NCI-H748 treated with DMSO at 0.1 percent for 48 hours (cell line): ENCODE data around the gene LOXL1.

Experiments used
- DNase-seq: peaks from one replicate; lab custom pipeline; 2025; lab: John Stamatoyannopoulos, UW

Gene LOXL1

DNA sequence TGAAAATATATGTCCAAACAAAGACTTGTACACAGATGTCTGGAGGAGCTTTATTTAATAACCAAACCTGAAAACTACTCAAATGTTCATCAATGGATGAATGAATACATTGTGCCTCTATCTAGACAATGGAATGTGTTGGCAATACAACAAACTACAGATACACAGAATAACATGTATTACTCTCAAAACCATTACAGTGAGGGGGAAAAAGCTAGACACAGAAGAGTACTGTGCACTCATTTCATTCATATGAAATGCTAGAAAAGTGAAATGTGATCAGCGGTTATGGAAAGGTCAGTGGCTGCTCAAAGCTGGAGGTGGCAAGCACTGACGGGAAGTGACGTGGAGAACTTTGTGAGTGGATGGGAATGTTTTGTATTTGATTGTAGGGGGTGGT is 52.6 kb downstream of the LOXL1 start:
- no peak for DNase-seq

DNA sequence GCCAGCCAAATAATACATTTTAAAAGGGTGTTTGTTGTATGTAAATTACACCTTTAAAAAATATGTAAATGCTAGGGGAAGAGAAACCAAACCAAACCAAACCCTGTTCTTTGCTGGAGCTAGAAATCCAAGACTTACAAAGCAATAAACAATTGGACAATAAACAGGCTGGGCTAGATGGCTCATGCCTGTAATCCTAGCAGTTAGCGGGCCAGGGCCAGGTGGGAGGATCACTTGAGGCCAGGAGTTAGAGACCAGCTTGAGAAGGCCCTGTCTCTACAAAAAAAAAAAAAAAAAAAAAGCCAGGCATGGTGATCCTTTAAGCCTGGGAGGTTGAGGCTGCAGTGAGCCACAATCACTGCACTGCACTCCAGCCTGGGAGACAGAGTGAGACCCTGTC is 53.4 kb downstream of the LOXL1 start:
- no peak for DNase-seq

DNA sequence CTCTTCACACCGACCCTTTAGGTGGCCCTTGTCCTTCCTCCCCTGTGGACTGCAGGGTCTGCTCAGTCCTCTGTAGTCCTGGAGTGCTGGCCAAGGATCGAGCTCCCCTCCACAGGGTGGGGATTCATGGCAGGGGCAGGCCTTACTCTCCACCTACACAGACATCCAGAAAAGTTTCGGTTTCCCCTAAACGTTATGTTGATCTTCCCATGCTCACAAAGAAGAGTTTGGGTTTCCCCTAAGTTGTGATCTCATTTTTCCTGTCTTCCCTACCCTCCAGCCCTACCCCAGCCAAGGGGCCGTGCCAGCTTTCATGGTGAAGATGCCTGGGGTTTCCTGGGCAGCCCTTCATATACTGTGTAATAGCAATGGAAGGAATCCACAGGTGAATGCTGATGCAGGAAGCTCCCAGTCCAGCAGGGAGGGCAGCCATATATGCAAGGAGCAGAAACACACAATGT is 55.5 kb downstream of the LOXL1 start:
- no peak for DNase-seq

GRCh38 chr15:73982222-73982962 is 56.1 kb downstream of the LOXL1 start:
- DNase-seq = no peak

- DNase-seq = no peak
Observed at GRCh38 chr15:73983211-73983727, 57.0 kb downstream of the LOXL1 start.

- DNase-seq = no peak
Observed at GRCh38 chr15:73983773-73984172, 57.5 kb downstream of the LOXL1 start.

DNA sequence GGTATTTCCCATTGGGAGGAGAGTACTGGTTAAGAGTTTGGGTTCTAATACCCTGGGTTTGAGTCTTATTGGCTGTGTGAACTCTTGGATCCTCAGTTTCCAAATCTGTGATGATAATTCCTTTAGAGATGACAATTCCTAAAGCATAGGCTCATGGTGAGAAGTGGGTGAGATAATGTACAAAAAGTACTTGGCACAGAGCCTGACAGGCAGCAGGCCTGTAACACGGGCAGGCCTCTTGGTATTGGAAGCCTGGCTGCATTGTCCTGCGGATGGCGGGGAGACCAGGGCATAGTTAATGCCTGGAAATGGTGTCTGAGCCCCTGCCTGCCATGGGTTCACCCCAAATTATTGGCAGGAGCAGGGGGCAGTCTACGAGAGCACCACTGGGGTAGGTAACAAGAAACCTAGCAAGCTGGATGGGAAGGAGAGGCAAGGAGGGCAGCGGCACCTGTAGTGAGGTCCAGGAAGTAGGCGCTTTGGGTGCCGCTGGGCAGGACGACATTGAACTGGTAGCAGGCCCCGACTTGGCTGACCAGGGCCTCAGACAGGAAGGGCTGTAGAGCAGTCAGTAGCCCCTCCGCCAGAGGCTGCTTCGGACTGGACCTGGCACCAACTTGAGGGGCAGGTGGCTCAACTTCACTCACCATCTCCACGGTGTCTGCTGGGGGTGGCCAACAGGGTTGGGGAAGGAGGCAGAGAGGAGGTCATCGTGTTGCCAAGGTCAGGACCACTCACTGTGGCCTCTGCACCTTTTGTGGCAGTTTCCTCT is 58.1 kb downstream of the LOXL1 start:
- no peak for DNase-seq

DNA sequence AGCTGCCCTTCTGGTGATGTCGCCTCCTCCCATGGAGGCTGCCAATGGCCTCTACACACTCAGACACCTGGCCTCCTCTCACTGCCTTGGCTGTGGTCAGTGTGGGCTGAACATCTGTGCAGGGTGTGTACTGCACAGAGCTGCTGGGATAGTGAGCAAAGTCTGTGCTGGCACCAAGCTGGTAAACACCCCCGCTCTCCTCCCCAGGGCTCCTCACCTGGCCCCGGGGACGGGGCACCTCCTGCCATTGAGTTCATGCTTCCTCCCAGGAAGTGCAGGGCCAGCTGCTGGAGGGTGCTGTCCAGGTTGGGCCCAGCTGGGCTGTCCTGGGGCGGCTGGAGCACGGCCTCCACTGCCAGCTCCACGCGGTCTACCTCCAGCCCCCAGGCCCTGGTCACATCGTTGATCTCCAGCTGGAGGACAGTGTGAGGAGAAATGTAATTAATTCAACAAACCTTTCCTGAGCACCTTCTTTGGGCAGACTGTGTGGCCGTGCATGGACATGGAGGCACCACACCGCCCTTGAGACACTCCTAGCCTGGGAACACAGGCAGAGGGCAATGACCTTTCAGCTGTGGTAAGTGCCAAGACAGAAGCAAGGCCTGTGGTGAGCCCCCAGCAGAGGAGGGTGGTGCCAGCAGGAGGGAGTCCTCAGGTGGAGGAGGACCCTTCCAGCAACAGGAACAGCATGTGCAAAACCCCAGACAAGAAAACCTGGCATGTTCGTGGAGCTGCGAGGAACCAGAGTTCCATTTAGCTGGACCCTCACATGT is 59.0 kb downstream of the LOXL1 start:
- no peak for DNase-seq

DNA sequence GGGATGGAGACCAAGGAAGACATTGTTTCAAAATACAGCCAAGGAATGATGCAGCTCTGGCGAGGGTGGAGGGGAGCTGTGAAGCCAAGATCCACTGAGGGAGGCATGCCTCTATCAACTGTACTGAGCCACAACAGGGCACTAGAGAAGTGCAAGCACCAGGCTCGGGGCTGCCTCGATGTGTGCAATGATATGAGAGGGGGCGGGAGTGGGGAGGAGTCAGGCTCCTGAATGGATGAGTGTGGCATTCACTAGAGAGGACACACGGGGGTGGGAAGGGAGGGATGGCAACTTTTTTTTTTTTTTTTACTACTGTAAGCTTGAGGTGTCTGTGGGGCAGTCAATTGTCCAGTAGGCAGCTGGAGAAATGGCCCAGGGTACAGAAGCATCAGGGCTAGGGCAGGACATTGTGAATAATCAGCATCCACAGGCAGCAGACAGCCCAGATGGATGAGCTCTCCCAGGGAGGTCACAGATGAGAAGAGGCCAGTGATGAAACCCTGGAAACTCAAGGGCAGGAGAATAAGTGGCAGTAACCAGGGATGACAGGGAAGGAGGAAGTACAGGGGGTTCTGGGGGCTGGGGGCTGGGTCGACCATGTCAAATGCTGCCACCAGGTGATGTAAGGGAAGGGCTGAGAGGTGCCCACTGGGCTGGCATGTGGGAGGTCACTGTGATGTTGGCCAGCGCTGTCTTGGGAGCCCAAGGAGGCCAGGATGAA is 60.0 kb downstream of the LOXL1 start:
- DNase-seq = no peak

DNA sequence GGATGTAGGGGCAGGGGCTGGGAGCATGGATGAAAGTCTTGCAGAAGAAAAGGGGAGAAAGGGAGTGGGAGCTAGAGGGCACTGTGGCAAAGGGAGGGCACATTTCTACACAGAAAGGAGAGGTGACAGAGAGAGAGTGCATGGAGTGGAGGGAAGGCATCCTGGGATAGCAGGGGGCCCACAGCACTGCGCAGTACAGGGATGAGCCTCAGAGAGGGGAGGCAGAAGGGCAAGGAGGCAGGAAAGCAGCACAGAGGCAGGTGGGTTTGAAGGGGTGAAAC is 60.5 kb downstream of the LOXL1 start:
- DNase-seq = no peak

- DNase-seq = no peak
Observed at GRCh38 chr15:73987250-73987649, 61.0 kb downstream of the LOXL1 start.

- DNase-seq = no peak
Observed at GRCh38 chr15:73987681-73988444, 61.6 kb downstream of the LOXL1 start.

- DNase-seq = no peak
Observed at GRCh38 chr15:73988445-73988969, 62.2 kb downstream of the LOXL1 start.

DNA sequence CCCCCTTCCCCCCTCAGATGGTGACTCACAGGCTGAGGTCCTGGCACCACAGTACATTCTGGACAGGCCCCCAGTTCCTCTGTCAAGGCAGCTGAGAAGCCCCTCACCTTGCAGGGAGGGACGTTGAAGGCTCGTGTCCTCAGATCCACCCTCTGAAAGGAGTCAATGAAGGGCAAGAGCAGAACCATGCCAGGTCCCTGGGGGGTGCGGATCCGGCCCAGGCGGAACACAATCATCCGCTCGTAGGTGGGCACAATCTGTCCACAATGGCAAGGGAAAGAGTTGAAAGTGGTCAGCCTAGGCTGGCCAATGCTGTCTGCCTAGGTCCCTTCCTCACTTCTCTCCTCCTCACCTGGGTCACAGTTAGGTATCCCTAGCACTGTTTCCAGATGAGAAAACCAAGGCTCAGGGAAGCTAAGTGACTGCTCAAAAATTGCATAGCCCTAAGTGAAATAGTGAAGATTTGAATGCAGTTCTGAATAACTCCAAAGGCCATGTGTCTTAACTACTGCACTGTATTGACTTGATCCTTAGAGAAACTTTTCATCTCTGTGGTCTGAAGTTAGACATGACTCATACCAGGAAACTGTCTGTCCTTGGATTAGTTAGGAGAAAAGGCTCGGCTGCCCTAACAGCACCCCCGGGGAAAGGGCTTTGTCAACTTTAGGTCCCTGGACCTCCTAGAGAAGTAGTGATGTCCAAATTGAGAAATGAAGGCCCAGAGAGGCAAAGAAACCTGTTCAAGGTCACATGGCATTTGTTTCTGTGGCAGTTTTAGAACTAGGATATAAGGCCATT is 62.9 kb downstream of the LOXL1 start:
- DNase-seq = no peak

DNA sequence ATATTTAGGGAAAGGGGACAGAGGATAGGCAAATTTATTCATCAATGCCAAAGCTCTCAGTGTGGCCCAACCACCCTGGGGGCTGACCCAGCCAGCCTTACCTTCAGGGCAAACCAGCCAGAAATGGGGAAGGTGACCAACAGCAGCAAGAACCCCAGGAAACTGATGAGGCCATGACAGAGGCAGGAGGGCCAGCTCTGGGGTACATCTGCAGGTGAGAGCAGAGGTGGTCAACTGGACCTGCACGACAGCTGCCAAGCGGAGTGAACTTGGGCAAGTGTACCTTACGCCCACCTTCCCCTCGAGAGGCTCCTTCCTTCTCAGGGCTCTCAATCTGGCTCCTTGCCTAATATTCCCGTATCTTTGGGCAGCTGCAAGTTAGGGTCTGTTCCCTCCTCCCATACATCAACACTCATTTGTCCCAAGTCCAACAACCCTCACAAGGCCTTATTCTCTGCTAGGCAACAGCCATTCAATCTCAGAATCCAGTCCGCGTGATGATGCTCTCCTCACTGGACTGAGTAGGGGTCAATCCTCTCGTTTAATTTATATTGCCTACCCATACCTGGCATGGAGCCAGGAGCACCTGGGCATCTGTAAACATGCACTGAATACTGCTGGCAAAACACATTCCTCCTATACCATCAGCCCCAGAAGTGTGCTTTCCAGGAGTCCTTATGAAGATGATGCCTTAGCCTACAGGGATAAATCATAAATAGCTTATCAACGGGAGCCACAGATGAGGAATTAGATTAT is 64.2 kb downstream of the LOXL1 start:
- no peak for DNase-seq

DNA sequence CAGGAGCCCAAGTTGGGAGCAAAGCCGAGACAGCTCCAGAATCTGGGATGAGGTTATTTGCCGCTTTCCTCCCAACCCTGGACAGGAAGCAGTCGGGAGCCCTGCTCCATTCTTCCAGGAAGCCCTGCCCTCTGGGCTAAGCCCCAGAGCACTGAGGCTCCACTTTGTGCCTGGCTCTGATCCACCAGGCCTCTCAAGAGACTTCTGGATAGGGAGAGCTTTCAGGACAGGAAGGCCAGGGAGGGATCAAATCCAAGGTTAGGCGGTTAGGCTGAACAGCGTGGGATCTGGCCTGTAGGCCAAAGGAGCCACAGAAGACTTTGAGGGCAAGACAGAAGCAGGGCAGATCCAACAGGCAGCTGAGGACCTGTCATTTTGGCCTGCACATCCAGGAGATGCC is 65.0 kb downstream of the LOXL1 start:
- DNase-seq = no peak

- DNase-seq = peak; percentile 75
Observed at GRCh38 chr15:73991726-73992593, 65.7 kb downstream of the LOXL1 start, which contains the start of gene STOML1. Gene STOML1, minus strand, starts transcription at chr15:73992295. Its CDS starts 72 bp downstream, at chr15:73992223.

- DNase-seq = no peak
Observed at GRCh38 chr15:73992594-73992898, 66.3 kb downstream of the LOXL1 start.
